Endodermal cell (in vitro differentiated cells): ENCODE measurements around the gene GSS. TPM values are rescaled to one million over a fixed set of nuclear protein-coding genes. Genes with fewer than 3 reads are reported as not detected.
"Not testable (repeated sequence)": the region's sequence is repeated elsewhere in the genome, so short reads cannot be mapped to it uniquely, and the experiment has no call there.

Experiments
- DNase-seq: peaks from one replicate; pipeline ENCODE4 v3.0.0-alpha.2; 2017
- H3K27ac ChIP-seq: 2 replicates; pipeline ENCODE4 v1.5.1; 2013; ENCODE audit warnings: mild to moderate bottlenecking, low read depth, low read length, moderate library complexity
- H3K27me3 ChIP-seq: 2 replicates; pipeline ENCODE4 v1.6.1; 2013; ENCODE audit warnings: mild to moderate bottlenecking, low read length, moderate library complexity; ENCODE audit not compliant: insufficient read depth, control insufficient read depth, poor library complexity, severe bottlenecking
- H3K36me3 ChIP-seq: 2 replicates; pipeline ENCODE4 v1.7.0; 2013; ENCODE audit warnings: mild to moderate bottlenecking, low read length, moderate library complexity; ENCODE audit not compliant: control insufficient read depth, insufficient read depth
- H3K4me1 ChIP-seq: one replicate; pipeline ENCODE4 v1.7.0; 2013; ENCODE audit warnings: low read length; ENCODE audit not compliant: control insufficient read depth, insufficient read depth
- H3K4me3 ChIP-seq: 2 replicates; pipeline ENCODE4 v1.5.1; 2013; ENCODE audit warnings: mild to moderate bottlenecking, low read length, moderate library complexity
- H3K9ac ChIP-seq: 2 replicates; pipeline ENCODE4 v1.6.1; 2013; ENCODE audit warnings: mild to moderate bottlenecking, low read length, moderate library complexity; ENCODE audit not compliant: poor library complexity, severe bottlenecking; ENCODE audit errors: extremely low read depth
- H3K9me3 ChIP-seq: 2 replicates; pipeline ENCODE4 v1.6.1; 2013; ENCODE audit warnings: mild to moderate bottlenecking, low read length, moderate library complexity; ENCODE audit not compliant: control insufficient read depth
- H3K27ac Mint-ChIP-seq: 2 replicates; pipeline ENCODE4 v1.8.0; 2020; ENCODE audit warnings: mixed read lengths
- H3K27me3 Mint-ChIP-seq: 2 replicates; pipeline ENCODE4 v1.8.0; 2021; ENCODE audit warnings: mild to moderate bottlenecking, mixed read lengths; ENCODE audit not compliant: insufficient read depth
- H3K36me3 Mint-ChIP-seq: 2 replicates; pipeline ENCODE4 v1.8.0; 2020; ENCODE audit warnings: low read depth, mixed read lengths
- H3K4me1 Mint-ChIP-seq: 2 replicates; pipeline ENCODE4 v1.8.0; 2020; ENCODE audit warnings: mixed read lengths
- H3K4me3 Mint-ChIP-seq: 2 replicates; pipeline ENCODE4 v1.8.0; 2020; ENCODE audit warnings: mild to moderate bottlenecking, moderate library complexity, mixed read lengths
- H3K9me3 Mint-ChIP-seq: 2 replicates; pipeline ENCODE4 v1.8.0; 2020; ENCODE audit warnings: mild to moderate bottlenecking, mixed read lengths
- WGBS, 2 experiments: methylation state at CpG; one replicate each; pipeline versions ENCODE4 v1.1.5 to v1.1.7; 2013; ENCODE audit warnings: missing lambda C conversion rate in 2 of 2, mixed read lengths in 1 of 2; ENCODE audit not compliant: insufficient coverage in 1 of 2, insufficient read length in 1 of 2; 5-methylcytosine and 5-hydroxymethylcytosine counted together
- total RNA-seq, 2 donors: library from RNA; stranded (reverse); fragmentation: NEBNext Ultra II Directional in 1 of 2; extraction: Animal tissue kit (Norgen Biotek cat#: 25700) in 1 of 2; gene quantifications; 2 replicates in 1 of 2; 3 replicates in 1 of 2; pipeline ENCODE4 v1.2.1, GENCODE V29; 2021
- TF ChIP-seq, protein P1 (sequence below): fragments of 200-600 bp; sonication (generic); conservative IDR thresholded peaks from 2 replicates; pipeline ENCODE4 v1.5.0; 2021; ENCODE audit warnings: antibody characterized with exemption, mild to moderate bottlenecking

The GSS gene
- total RNA-seq, 2 donors from 2014 or later = 60.8 to 71.3 TPM

- no peaks in the 10 kb centered on the region for H3K4me1 Mint-ChIP-seq
Observed at GRCh38 chr20:34907616-34908469, 47.8 kb downstream of the GSS start.

GRCh38 chr20:34904202-34904621 lies 51.4 kb downstream of the GSS start:
- peaks cover 4% of the 10 kb centered on the region for H3K36me3 Mint-ChIP-seq
- no peak overlapping the region for H3K27ac Mint-ChIP-seq
- no peaks in the 10 kb centered on the region for H3K27me3 Mint-ChIP-seq

More at GRCh38 chr20:34907616-34908469, 47.8 kb downstream of the GSS start:
- Histone ChIP-seq H3K4me1 (no peaks in the 10 kb centered on the region), H3K27ac (no peak overlapping the region), H3K9me3 (no peaks in the 10 kb centered on the region), H3K4me3 (no peak overlapping the region), H3K9ac (no peak overlapping the region), H3K27me3 (no peaks in the 10 kb centered on the region), H3K36me3 (no peaks in the 10 kb centered on the region)
- 76 to 83% methylated on average over 4 to 7 of the region's 7 CpGs for WGBS, 2 experiments
- Mint-ChIP-seq H3K27me3 (no peaks in the 10 kb centered on the region), H3K36me3 (peaks cover 2% of the 10 kb centered on the region), H3K4me3 (no peak overlapping the region), H3K9me3 (no peaks in the 10 kb centered on the region), H3K27ac (no peak overlapping the region)
- TF ChIP-seq, protein P1, sequence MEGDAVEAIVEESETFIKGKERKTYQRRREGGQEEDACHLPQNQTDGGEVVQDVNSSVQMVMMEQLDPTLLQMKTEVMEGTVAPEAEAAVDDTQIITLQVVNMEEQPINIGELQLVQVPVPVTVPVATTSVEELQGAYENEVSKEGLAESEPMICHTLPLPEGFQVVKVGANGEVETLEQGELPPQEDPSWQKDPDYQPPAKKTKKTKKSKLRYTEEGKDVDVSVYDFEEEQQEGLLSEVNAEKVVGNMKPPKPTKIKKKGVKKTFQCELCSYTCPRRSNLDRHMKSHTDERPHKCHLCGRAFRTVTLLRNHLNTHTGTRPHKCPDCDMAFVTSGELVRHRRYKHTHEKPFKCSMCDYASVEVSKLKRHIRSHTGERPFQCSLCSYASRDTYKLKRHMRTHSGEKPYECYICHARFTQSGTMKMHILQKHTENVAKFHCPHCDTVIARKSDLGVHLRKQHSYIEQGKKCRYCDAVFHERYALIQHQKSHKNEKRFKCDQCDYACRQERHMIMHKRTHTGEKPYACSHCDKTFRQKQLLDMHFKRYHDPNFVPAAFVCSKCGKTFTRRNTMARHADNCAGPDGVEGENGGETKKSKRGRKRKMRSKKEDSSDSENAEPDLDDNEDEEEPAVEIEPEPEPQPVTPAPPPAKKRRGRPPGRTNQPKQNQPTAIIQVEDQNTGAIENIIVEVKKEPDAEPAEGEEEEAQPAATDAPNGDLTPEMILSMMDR = no peak
- DNase-seq = no peak

DNA sequence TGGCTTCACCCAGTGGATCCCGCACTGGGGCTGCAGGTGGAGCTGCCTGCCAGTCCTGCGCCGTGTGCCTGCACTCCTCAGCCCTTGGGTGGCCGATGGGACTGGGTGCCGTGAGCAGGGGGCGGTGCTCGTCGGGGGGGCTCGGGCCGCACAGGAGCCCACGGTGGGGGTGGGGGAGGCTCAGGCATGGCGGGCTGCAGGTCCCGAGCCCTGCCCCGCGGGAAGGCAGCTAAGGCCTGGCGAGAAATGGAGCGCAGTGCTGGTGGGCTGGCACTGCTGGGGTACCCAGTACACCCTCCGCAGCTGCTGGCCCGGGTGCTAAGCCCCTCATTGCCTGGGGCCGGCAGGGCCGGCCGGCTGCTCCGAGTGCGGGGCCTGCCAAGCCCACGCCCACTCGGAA lies 56.9 kb downstream of the GSS start:
- not testable (repeated sequence) for H3K4me3 Mint-ChIP-seq, H3K27me3 Mint-ChIP-seq, H3K27ac Mint-ChIP-seq, H3K4me3 ChIP-seq, H3K9ac ChIP-seq, H3K4me1 ChIP-seq, H3K27me3 ChIP-seq, DNase-seq, H3K36me3 ChIP-seq, H3K27ac ChIP-seq, H3K4me1 Mint-ChIP-seq, H3K9me3 ChIP-seq
- 93 to 100% methylated on average over 1 to 22 of the region's 26 CpGs for WGBS, 2 experiments
- Mint-ChIP-seq H3K36me3 (peaks cover 16% of the 10 kb centered on the region), H3K9me3 (peaks cover 16% of the 10 kb centered on the region)

More at GRCh38 chr20:34904202-34904621, 51.4 kb downstream of the GSS start:
- 87 to 96% methylated on average over 3 of the region's 3 CpGs for WGBS, 2 experiments
- Mint-ChIP-seq H3K4me1 (no peaks in the 10 kb centered on the region), H3K4me3 (no peak overlapping the region), H3K9me3 (peaks cover 7% of the 10 kb centered on the region)
- Histone ChIP-seq H3K4me1 (no peaks in the 10 kb centered on the region), H3K27ac (no peak overlapping the region), H3K9me3 (no peaks in the 10 kb centered on the region), H3K4me3 (no peak overlapping the region), H3K9ac (no peak overlapping the region), H3K36me3 (no peaks in the 10 kb centered on the region), H3K27me3 (no peaks in the 10 kb centered on the region)
- DNase-seq = no peak
- TF ChIP-seq, protein P1 = no peak

GRCh38 chr20:34898129-34898528 lies 57.5 kb downstream of the GSS start:
- Mint-ChIP-seq H3K36me3 (peaks cover 16% of the 10 kb centered on the region), H3K9me3 (peaks cover 16% of the 10 kb centered on the region)
- not testable (repeated sequence) for H3K27ac Mint-ChIP-seq, H3K4me1 ChIP-seq, H3K27me3 ChIP-seq, H3K27me3 Mint-ChIP-seq, H3K4me1 Mint-ChIP-seq, H3K36me3 ChIP-seq, DNase-seq, H3K27ac ChIP-seq, H3K9ac ChIP-seq, H3K4me3 Mint-ChIP-seq, H3K9me3 ChIP-seq, H3K4me3 ChIP-seq
- WGBS, 2 experiments = no CpG with 5 or more reads among the region's 3 CpGs
